Mammary epithelial cell (primary cell): ENCODE results near the gene ZNF48.

Source experiments
- EZH2 ChIP-seq: IDR thresholded peaks from 2 replicates; pipeline ENCODE4 v1.6.1; 2012; ENCODE audit warnings: low read length, inconsistent platforms, borderline replicate concordance
- TF ChIP-seq, protein P1 (sequence below), 2 donors: IDR thresholded peaks in 1 of 2; conservative IDR thresholded peaks in 1 of 2; 2 replicates each; pipeline ENCODE4 v1.5.1; 2011 to 2012; ENCODE audit warnings: inconsistent platforms in 2 of 2, low read length in 2 of 2, mild to moderate bottlenecking in 2 of 2, control low read depth in 1 of 2, low read depth in 1 of 2; ENCODE audit not compliant: insufficient read depth in 1 of 2; ENCODE audit errors: extremely low read depth in 1 of 2

DNA sequence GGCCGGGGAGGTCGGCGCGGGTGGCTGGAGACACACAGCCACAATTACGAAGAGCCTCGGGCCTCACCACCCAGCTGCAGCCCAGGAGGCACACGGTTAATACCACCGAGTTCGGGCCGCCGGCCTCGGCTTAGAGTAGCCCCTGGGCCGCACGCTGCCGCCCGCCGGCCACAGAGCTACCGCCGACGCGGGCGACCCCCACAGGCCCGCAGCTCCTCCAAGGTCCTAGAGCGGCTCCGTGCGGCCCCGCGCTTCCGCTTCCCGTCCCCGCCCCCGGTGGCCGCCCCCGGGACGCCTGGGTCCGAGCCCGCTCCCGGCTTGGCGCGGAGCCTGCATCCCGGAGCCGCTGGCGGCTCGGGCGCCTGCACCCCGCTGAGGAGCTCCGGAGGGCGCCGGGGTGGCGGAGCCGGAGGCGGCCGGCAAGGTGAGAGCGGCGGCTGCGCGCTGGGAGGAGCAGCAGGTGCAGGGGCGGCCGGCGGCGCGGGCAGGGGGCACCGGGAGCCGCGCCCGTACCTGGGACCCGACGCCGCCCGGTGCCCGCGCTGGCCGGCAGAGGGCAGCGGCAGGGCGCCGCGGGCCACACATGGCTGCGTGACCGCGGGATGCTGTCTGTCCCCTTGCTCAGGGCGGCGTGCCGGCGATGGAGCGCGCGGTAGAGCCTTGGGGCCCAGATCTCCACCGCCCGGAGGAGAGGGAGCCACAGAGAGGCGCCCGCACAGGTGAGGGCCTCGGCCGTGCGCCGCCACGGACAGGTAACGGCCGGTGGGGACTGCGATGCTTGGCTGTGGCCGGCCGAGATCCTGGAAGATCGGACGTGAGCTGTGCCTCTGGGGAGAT is at the start of gene ZNF48:
- TF ChIP-seq EZH2: no peak
- TF ChIP-seq, protein P1, sequence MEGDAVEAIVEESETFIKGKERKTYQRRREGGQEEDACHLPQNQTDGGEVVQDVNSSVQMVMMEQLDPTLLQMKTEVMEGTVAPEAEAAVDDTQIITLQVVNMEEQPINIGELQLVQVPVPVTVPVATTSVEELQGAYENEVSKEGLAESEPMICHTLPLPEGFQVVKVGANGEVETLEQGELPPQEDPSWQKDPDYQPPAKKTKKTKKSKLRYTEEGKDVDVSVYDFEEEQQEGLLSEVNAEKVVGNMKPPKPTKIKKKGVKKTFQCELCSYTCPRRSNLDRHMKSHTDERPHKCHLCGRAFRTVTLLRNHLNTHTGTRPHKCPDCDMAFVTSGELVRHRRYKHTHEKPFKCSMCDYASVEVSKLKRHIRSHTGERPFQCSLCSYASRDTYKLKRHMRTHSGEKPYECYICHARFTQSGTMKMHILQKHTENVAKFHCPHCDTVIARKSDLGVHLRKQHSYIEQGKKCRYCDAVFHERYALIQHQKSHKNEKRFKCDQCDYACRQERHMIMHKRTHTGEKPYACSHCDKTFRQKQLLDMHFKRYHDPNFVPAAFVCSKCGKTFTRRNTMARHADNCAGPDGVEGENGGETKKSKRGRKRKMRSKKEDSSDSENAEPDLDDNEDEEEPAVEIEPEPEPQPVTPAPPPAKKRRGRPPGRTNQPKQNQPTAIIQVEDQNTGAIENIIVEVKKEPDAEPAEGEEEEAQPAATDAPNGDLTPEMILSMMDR (conservative IDR thresholded peaks at IDR 0.05 in 1 of 2, IDR thresholded peaks at IDR 0.05 in 1 of 2; ENCODE audit: extremely low read depth in 1 of 2, insufficient read depth in 1 of 2, low read depth in 1 of 2, low read length in 2 of 2): peak in 1 of 2 donors; percentile 38
